K562 (cell line): Measurements from ENCODE around the gene SHOC1. TPM values are rescaled to one million over a fixed set of nuclear protein-coding genes. Genes with fewer than 3 reads are reported as not detected.

Experiments used
- ATAC-seq: fragments of 200-7000 bp; cut with Tn5 transposase; 3 replicates; pipeline ENCODE4 v1.9.1; 2020; ENCODE audit warnings: moderate library complexity
- BruUV-seq: library from RNA; stranded (reverse); fragments of 400-500 nt; replicated peaks from 2 replicates; lab custom pipeline; 2021; lab: Mats Ljungman, UMichigan
- CTCF ChIA-PET: fragments of 300-600 bp; formaldehyde crosslinking; extraction: SDS; loops from one replicate; lab custom pipeline; 2021; ENCODE audit warnings: low intra/inter-chr PET ratio; lab: Yijun Ruan, JAX
- POLR2A ChIA-PET: fragments of 300-600, 350-650 bp; sonication (Branson Sonifier 250); formaldehyde crosslinking; extraction: SDS; loops from one replicate; lab custom pipeline; 2021; ENCODE audit warnings: antibody characterized with exemption, inconsistent platforms; lab: Yijun Ruan, JAX
- DNase-seq, 4 experiments: peaks; one replicate each; pipeline versions ENCODE4 v3.0.0 to v3.0.0-alpha.2; 2011 to 2018; ENCODE audit warnings: low spot score in 3 of 4, mixed read lengths in 3 of 4; ENCODE audit errors: extremely low read depth in 1 of 4
- FAIRE-seq: peaks from 2 replicates; lab custom pipeline; 2011; peaks lifted over from hg19 to GRCh38; lab: Jason Lieb, UNC
- H2AFZ ChIP-seq: 2 replicates; pipeline ENCODE4 v1.6.0; 2011; ENCODE audit warnings: low read depth, low read length, control low read depth, inconsistent platforms
- H3K27ac ChIP-seq: fragments of 200-600 bp; 3 replicates; pipeline ENCODE4 v1.8.0; 2011; ENCODE audit warnings: low read depth, mild to moderate bottlenecking, control low read depth, inconsistent platforms, low read length, moderate library complexity, mixed read lengths; ENCODE audit errors: extremely low read depth
- H3K27me3 ChIP-seq, 2 experiments: fragments of 300-600 bp in 1 of 2; 2 replicates in 1 of 2; 3 replicates in 1 of 2; pipeline versions ENCODE4 v1.6.0 to v1.8.0; 2011; ENCODE audit warnings: inconsistent platforms in 2 of 2, low read length in 2 of 2, mild to moderate bottlenecking in 1 of 2, mixed read lengths in 1 of 2, moderate library complexity in 1 of 2; ENCODE audit not compliant: control insufficient read depth in 2 of 2, insufficient read depth in 2 of 2
- H3K36me3 ChIP-seq: fragments of 300-600 bp; 3 replicates; pipeline ENCODE4 v1.8.0; 2011; ENCODE audit warnings: mild to moderate bottlenecking, low read length, inconsistent platforms; ENCODE audit not compliant: control insufficient read depth, insufficient read depth
- H3K4me1 ChIP-seq, 2 experiments: fragments of 200-600 bp in 1 of 2; replicated peaks in 1 of 2; 2 replicates in 1 of 2; 3 replicates in 1 of 2; pipeline versions ENCODE4 v1.5.1 to v1.8.0; 2011; ENCODE audit warnings: inconsistent platforms in 2 of 2, low read length in 2 of 2, mild to moderate bottlenecking in 1 of 2, mixed read lengths in 1 of 2, moderate library complexity in 1 of 2; ENCODE audit not compliant: control insufficient read depth in 2 of 2, insufficient read depth in 2 of 2
- H3K4me2 ChIP-seq: 2 replicates; pipeline ENCODE4 v1.6.1; 2011; ENCODE audit warnings: low read length, control low read depth, inconsistent platforms, mixed read lengths; ENCODE audit not compliant: insufficient read depth
- H3K4me3 ChIP-seq: fragments of 200-600 bp; sonication (generic), shearing (Covaris generic); 2 replicates; pipeline ENCODE4 v1.5.1; 2016; ENCODE audit warnings: control low read depth, inconsistent platforms
- H3K79me2 ChIP-seq: fragments of 200-600 bp; 3 replicates; pipeline ENCODE4 v1.8.0; 2011; ENCODE audit warnings: low read length, inconsistent platforms; ENCODE audit not compliant: control insufficient read depth, insufficient read depth
- H3K9ac ChIP-seq, 2 experiments: 2 replicates each; pipeline versions ENCODE4 v1.6.0 to v1.6.1; 2011; ENCODE audit warnings: low read depth in 2 of 2, low read length in 2 of 2, control low read depth in 1 of 2, inconsistent platforms in 1 of 2, mild to moderate bottlenecking in 1 of 2, mixed read lengths in 1 of 2; ENCODE audit not compliant: insufficient read depth in 1 of 2
- H3K9me1 ChIP-seq: one replicate; pipeline ENCODE4 v1.6.0; 2011; ENCODE audit warnings: inconsistent platforms, mild to moderate bottlenecking, low read length, moderate library complexity; ENCODE audit not compliant: control insufficient read depth, insufficient read depth
- H3K9me3 ChIP-seq: replicated peaks from 2 replicates; pipeline ENCODE4 v1.5.1; 2011; ENCODE audit warnings: low read depth, low read length, inconsistent platforms; ENCODE audit not compliant: control insufficient read depth, insufficient read depth
- H4K20me1 ChIP-seq: replicated peaks from 2 replicates; pipeline ENCODE4 v1.6.1; 2011; ENCODE audit warnings: low read length, inconsistent platforms, mixed read lengths; ENCODE audit not compliant: control insufficient read depth, insufficient read depth
- NBN ChIP-seq: fragments of 450-650 bp; IDR thresholded peaks from 2 replicates; pipeline ENCODE4 v1.6.1; 2016; ENCODE audit warnings: low read depth, mild to moderate bottlenecking
- TAF9B ChIP-seq: fragments of 450-650 bp; IDR thresholded peaks from 2 replicates; pipeline ENCODE4 v1.6.1; 2018; ENCODE audit warnings: mild to moderate bottlenecking; ENCODE audit not compliant: partially characterized antibody
- TCF7 ChIP-seq: sonication (generic); IDR thresholded peaks from 2 replicates; pipeline ENCODE4 v1.6.1; 2016; ENCODE audit warnings: antibody characterized with exemption, borderline replicate concordance
- ZEB2 ChIP-seq: fragments of 450-650 bp; IDR thresholded peaks from 2 replicates; pipeline ENCODE4 v1.6.1; 2016
- WGBS: fragments of 100-300 bp; shearing (Covaris generic); methylation state at CpG from one replicate; pipeline ENCODE4 v1.1.6; 2016; ENCODE audit warnings: low coverage, mixed read lengths; ENCODE audit not compliant: insufficient coverage; ENCODE audit errors: missing lambda C conversion rate; 5-methylcytosine and 5-hydroxymethylcytosine counted together
- in situ Hi-C: fragments of 300-500 bp; cut with MboI; formaldehyde crosslinking; loops from 4 replicates; pipeline ENCODE4 v1.15.0; 2018; ENCODE audit warnings: inconsistent platforms, mixed read lengths
- intact Hi-C: fragments of 100-400 bp; cut with micrococcal nuclease; formaldehyde crosslinking; loops from 2 replicates; pipeline ENCODE4 v1.14.2; 2022
- polyA plus RNA-seq, 8 experiments: library from polyadenylated mRNA; depleted of rRNA in 4 of 8; stranded (reverse) in 5 of 8; unstranded in 3 of 8; fragments of >200 nt; fragmentation: Nextera tagmentation in 2 of 8; fragmentation: Illumina TruSeq in 1 of 8; extraction: Ambion mirVana in 2 of 8; extraction: Trizol in 1 of 8; gene quantifications; 2 replicates each; pipeline versions ENCODE4 v1.2.1 to v1.2.3, GENCODE V29; 2011 to 2014; ENCODE audit warnings: inconsistent platforms in 1 of 8, missing spikeins in 1 of 8
- total RNA-seq, 7 experiments: library from RNA; depleted of rRNA in 6 of 7; stranded (reverse); fragments of >200 nt in 6 of 7; fragmentation: Illumina TruSeq in 2 of 7; extraction: Trizol in 2 of 7; gene quantifications; 2 replicates each; pipeline versions ENCODE4 v1.2.1 to v1.2.3, GENCODE V29; 2011 to 2021; ENCODE audit warnings: low replicate concordance in 1 of 7
- TF ChIP-seq, protein P1 (sequence below), 2 experiments: fragments of 450-650 bp; IDR thresholded peaks; 2 replicates each; pipeline ENCODE4 v1.6.1; 2016
- TF ChIP-seq, protein P2 (sequence below): sonication (generic); IDR thresholded peaks from 2 replicates; pipeline ENCODE4 v1.6.1; 2016

Gene SHOC1
- total and polyA plus RNA-seq, 9 of the 15 experiments (the other 6 are each of a cell fraction or from before 2014, with no cell fraction given), result 0.03 to 0.09 (median 0.04) TPM; not detected in 6

DNA sequence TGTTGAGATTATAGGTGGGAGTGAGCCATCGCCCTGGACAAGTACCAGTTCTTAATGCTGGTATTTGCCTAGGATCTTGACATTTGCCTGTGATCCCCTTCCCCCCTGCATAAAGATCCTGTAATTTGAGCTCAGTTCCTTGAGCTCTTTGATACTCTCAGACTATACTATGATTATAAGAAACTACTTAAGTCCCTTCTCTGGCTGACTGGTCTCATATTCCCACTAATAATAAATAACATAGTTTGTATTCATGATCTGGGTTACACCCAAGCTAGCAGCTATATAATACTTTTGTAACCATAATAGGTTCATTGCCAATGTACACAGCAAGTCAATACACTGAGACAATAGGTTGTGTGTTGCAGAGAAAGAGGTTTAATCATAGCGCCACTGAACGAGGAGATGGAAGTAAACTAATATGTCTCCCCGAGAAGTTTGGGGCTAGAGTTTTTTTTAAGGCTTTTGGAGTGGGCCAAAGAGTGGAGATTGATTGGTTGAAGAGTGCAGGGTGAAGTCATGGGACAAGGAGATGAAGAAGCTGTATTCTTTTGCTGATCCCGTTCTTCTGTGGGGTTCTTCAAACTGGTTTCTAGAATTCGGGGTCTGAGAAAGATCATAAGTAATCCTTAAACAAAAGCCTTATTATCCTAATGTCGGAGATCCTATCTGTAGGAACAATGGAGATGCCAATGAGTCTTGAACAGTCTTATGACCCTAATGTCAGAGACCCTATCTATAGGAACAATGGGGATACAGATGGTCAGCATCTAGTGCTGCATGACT is 20.7 kb upstream of the SHOC1 start:
- no peaks in the 10 kb centered on the region for H4K20me1 ChIP-seq
- no peak for FAIRE-seq
- no peak overlapping the region for H2AFZ ChIP-seq
- no peak for DNase-seq
- H3K9me3 ChIP-seq, result no peaks in the 10 kb centered on the region
- no peak overlapping the region for H3K4me3 ChIP-seq
- H3K4me1 ChIP-seq, result no peaks in the 10 kb centered on the region
- H3K27me3 ChIP-seq, result no peaks in the 10 kb centered on the region
- ChIA-PET POLR2A (interaction anchor here (0.5 to 0.7 kb wide), 2 partner anchors 194 to 545 kb away, joined by 3 to 5 read pairs; no protein-coding TSS in a partner anchor), CTCF (no interaction called here)
- in situ Hi-C loops, result no loop called here
- no peaks in the 10 kb centered on the region for H3K9me1 ChIP-seq
- H3K27ac ChIP-seq, result no peak overlapping the region
- 13% methylated on average over 7 of the region's 7 CpGs for WGBS
- H3K36me3 ChIP-seq, result no peaks in the 10 kb centered on the region
- H3K79me2 ChIP-seq, result no peaks in the 10 kb centered on the region
- no TSS peak for BruUV-seq
- no peak overlapping the region for H3K4me2 ChIP-seq
- TF ChIP-seq NBN (no peak), TAF9B (no peak), ZEB2 (no peak), TCF7 (no peak)
- TF ChIP-seq, protein P1, sequence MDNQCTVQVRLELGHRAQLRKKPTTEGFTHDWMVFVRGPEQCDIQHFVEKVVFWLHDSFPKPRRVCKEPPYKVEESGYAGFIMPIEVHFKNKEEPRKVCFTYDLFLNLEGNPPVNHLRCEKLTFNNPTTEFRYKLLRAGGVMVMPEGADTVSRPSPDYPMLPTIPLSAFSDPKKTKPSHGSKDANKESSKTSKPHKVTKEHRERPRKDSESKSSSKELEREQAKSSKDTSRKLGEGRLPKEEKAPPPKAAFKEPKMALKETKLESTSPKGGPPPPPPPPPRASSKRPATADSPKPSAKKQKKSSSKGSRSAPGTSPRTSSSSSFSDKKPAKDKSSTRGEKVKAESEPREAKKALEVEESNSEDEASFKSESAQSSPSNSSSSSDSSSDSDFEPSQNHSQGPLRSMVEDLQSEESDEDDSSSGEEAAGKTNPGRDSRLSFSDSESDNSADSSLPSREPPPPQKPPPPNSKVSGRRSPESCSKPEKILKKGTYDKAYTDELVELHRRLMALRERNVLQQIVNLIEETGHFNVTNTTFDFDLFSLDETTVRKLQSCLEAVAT (IDR thresholded peaks at IDR 0.05), result no peak
- TF ChIP-seq, protein P2, sequence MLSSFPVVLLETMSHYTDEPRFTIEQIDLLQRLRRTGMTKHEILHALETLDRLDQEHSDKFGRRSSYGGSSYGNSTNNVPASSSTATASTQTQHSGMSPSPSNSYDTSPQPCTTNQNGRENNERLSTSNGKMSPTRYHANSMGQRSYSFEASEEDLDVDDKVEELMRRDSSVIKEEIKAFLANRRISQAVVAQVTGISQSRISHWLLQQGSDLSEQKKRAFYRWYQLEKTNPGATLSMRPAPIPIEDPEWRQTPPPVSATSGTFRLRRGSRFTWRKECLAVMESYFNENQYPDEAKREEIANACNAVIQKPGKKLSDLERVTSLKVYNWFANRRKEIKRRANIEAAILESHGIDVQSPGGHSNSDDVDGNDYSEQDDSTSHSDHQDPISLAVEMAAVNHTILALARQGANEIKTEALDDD, result no peak
- H3K9ac ChIP-seq, result no peak overlapping the region
- ATAC-seq, result no peak
- intact Hi-C loops, result no loop called here
